ENCODE data around the gene HS6ST3. TPM values are rescaled to one million over a fixed set of nuclear protein-coding genes. Genes with fewer than 3 reads are reported as not detected.

Gene HS6ST3
- total and polyA plus RNA-seq, 9 of the 15 experiments (the other 6 are each of a cell fraction or from before 2014, with no cell fraction given) = not detected

GRCh38 chr13:96417939-96418685, 328.2 kb downstream of the HS6ST3 start:
- ChIA-PET POLR2A (no interaction called here), CTCF (ENCODE audit: low intra/inter-chr PET ratio) (no interaction called here)
- intact Hi-C loops (cut with micrococcal nuclease) (no loop called here), in situ Hi-C loops (cut with MboI) (no loop called here)
- Histone ChIP-seq H3K27ac (ENCODE audit: extremely low read depth, low read depth, low read length) (no peak overlapping the region), H3K9me1 (ENCODE audit: control insufficient read depth, insufficient read depth, low read length) (no peaks in the 10 kb centered on the region), H3K4me1 (replicated peaks in 1 of 2; ENCODE audit: control insufficient read depth in 2 of 2, insufficient read depth in 2 of 2, low read length in 2 of 2) (no peaks in the 10 kb centered on the region), H4K20me1 (replicated peaks; ENCODE audit: control insufficient read depth, insufficient read depth, low read length) (no peaks in the 10 kb centered on the region), H3K79me2 (ENCODE audit: control insufficient read depth, insufficient read depth, low read length) (no peaks in the 10 kb centered on the region), H3K36me3 (ENCODE audit: control insufficient read depth, insufficient read depth, low read length) (no peaks in the 10 kb centered on the region), H3K4me3 (no peak overlapping the region), H2AFZ (ENCODE audit: low read depth, low read length) (no peak overlapping the region), H3K9ac (ENCODE audit: insufficient read depth in 1 of 2, low read depth in 2 of 2, low read length in 2 of 2) (no peak overlapping the region), H3K27me3 (ENCODE audit: control insufficient read depth in 2 of 2, insufficient read depth in 2 of 2, low read length in 2 of 2) (no peaks in the 10 kb centered on the region), H3K9me3 (replicated peaks; ENCODE audit: control insufficient read depth, insufficient read depth, low read depth, low read length) (no peaks in the 10 kb centered on the region), H3K4me2 (ENCODE audit: insufficient read depth, low read length) (no peak overlapping the region)
- 2% methylated on average over 5 of the region's 6 CpGs for WGBS (ENCODE audit: insufficient coverage, low coverage, missing lambda C conversion rate)
- no TSS peak for BruUV-seq (replicated peaks)
- FAIRE-seq = no peak
- ATAC-seq = no peak
- no peak for DNase-seq (ENCODE audit: extremely low read depth in 1 of 4, low spot score in 3 of 4)
- TF ChIP-seq TRIM24 (IDR thresholded peaks at IDR 0.05) (no peak), SRSF1 (IDR thresholded peaks at IDR 0.05; ENCODE audit: low read depth, low read length) (no peak), ZNF232 (CRISPR knock-in tag; IDR thresholded peaks at IDR 0.05) (no peak), STAT5A (IDR thresholded peaks at IDR 0.05; ENCODE audit: borderline replicate concordance, low read length) (no peak), MITF (IDR thresholded peaks at IDR 0.05) (no peak), E2F6 (IDR thresholded peaks at IDR 0.05; ENCODE audit: borderline replicate concordance in 1 of 2, extremely low read depth in 1 of 2, insufficient read depth in 1 of 2, insufficient read length in 1 of 2, low read depth in 1 of 2, low read length in 1 of 2, poor library complexity in 1 of 2, severe bottlenecking in 1 of 2) (no peak), ZNF778 (CRISPR knock-in tag; IDR thresholded peaks at IDR 0.05) (no peak), GTF2B (IDR thresholded peaks at IDR 0.05; ENCODE audit: extremely low read depth, insufficient read length) (no peak), ZBTB11 (CRISPR knock-in tag; IDR thresholded peaks at IDR 0.05) (no peak), BACH1 (tag; IDR thresholded peaks at IDR 0.05) (no peak)
